D721Med (cell line): ENCODE data around the gene RUNX3.

Experiments
- DNase-seq: peaks from one replicate; pipeline ENCODE4 v3.0.0; 2011; ENCODE audit warnings: low spot score; ENCODE audit not compliant: insufficient read length
- FAIRE-seq: peaks from 2 replicates; lab custom pipeline; 2011; peaks lifted over from hg19 to GRCh38; lab: Jason Lieb, UNC
- CTCF ChIP-seq: IDR thresholded peaks from 2 replicates; pipeline ENCODE4 v1.5.1; 2012; ENCODE audit warnings: mild to moderate bottlenecking, control low read depth; ENCODE audit not compliant: insufficient read depth; ENCODE audit errors: missing control alignments

RUNX3 gene

GRCh38 chr1:24936684-24937083 lies 6.6 kb upstream of the RUNX3 start:
- FAIRE-seq (no peak), DNase-seq (no peak)
- TF ChIP-seq CTCF, result no peak

- DNase-seq (no peak), FAIRE-seq (no peak)
- no peak for TF ChIP-seq CTCF
Observed at GRCh38 chr1:24935615-24936484, 5.8 kb upstream of the RUNX3 start.

GRCh38 chr1:24935196-24935526 lies 5.1 kb upstream of the RUNX3 start:
- no peak for FAIRE-seq
- no peak for DNase-seq
- no peak for TF ChIP-seq CTCF

GRCh38 chr1:24934310-24935195 lies 4.5 kb upstream of the RUNX3 start:
- no peak for DNase-seq
- no peak for FAIRE-seq
- no peak for TF ChIP-seq CTCF

GRCh38 chr1:24933468-24933867 lies 3.4 kb upstream of the RUNX3 start:
- FAIRE-seq (no peak), DNase-seq (no peak)
- TF ChIP-seq CTCF, result no peak

GRCh38 chr1:24932725-24933294 lies 2.7 kb upstream of the RUNX3 start:
- DNase-seq (no peak), FAIRE-seq (no peak)
- TF ChIP-seq CTCF, result no peak
